C4-2B (cell line): ENCODE data around the gene PLXNA2.

Source experiments
- ZFX ChIP-seq: fragments of 450-650 bp; IDR thresholded peaks from 2 replicates; pipeline ENCODE4 v1.6.1; 2017
- TF ChIP-seq, protein P1 (sequence below): fragments of 450-650 bp; conservative IDR thresholded peaks from 2 replicates; pipeline ENCODE4 v1.5.1; 2017; ENCODE audit warnings: mild to moderate bottlenecking

DNA sequence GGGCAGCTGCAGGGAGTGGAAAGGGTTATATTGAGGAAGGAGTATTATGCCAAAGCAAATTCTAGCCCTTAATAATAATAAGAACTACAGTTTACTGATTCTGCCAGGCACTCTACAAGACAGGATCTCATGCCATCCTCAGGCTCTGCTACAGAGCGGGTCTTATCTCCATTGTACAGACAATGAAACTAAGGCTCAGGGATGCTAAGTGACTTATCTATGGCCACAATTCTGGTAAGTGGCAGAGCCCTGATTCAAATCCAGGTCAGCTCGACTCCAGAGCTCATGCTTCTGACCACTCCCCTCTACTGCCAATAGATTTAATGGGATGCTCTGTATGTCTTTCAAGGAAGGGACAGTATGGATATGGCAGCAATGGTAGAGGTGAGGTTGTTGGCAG lies 187.1 kb downstream of the PLXNA2 start:
- TF ChIP-seq, protein P1, sequence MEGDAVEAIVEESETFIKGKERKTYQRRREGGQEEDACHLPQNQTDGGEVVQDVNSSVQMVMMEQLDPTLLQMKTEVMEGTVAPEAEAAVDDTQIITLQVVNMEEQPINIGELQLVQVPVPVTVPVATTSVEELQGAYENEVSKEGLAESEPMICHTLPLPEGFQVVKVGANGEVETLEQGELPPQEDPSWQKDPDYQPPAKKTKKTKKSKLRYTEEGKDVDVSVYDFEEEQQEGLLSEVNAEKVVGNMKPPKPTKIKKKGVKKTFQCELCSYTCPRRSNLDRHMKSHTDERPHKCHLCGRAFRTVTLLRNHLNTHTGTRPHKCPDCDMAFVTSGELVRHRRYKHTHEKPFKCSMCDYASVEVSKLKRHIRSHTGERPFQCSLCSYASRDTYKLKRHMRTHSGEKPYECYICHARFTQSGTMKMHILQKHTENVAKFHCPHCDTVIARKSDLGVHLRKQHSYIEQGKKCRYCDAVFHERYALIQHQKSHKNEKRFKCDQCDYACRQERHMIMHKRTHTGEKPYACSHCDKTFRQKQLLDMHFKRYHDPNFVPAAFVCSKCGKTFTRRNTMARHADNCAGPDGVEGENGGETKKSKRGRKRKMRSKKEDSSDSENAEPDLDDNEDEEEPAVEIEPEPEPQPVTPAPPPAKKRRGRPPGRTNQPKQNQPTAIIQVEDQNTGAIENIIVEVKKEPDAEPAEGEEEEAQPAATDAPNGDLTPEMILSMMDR, result no peak
- TF ChIP-seq ZFX, result no peak
